NT2/D1 (cell line): ENCODE results near the gene CATSPERZ.
A peak's percentile ranks its signal among the peaks of the same experiment; 100 is the strongest.

Experiments
- DNase-seq: peaks from one replicate; pipeline ENCODE4 v3.0.0-alpha.2; 2011; ENCODE audit warnings: low read depth, low spot score
- H3K27me3 ChIP-seq: 2 replicates; pipeline ENCODE4 v1.6.0; 2011; ENCODE audit warnings: mild to moderate bottlenecking; ENCODE audit not compliant: insufficient read length, insufficient read depth
- H3K36me3 ChIP-seq: 2 replicates; pipeline ENCODE4 v1.6.1; 2011; ENCODE audit warnings: mild to moderate bottlenecking, low read length, mixed read lengths; ENCODE audit not compliant: insufficient read depth, insufficient read length
- H3K4me1 ChIP-seq: 2 replicates; pipeline ENCODE4 v1.5.1; 2011; ENCODE audit not compliant: insufficient read depth, insufficient read length
- H3K4me3 ChIP-seq: 2 replicates; pipeline ENCODE4 v1.5.1; 2011; ENCODE audit warnings: low read depth; ENCODE audit not compliant: insufficient read length
- H3K9ac ChIP-seq: 2 replicates; pipeline ENCODE4 v1.6.0; 2011; ENCODE audit warnings: low read depth; ENCODE audit not compliant: insufficient read length
- H3K9me3 ChIP-seq: 2 replicates; pipeline ENCODE4 v1.5.1; 2011; ENCODE audit warnings: mild to moderate bottlenecking, low read length; ENCODE audit not compliant: insufficient read depth
- SUZ12 ChIP-seq: IDR thresholded peaks from 2 replicates; pipeline ENCODE4 v1.6.1; 2011; ENCODE audit not compliant: insufficient read length, insufficient read depth; ENCODE audit errors: extremely low read depth
- YY1 ChIP-seq: IDR thresholded peaks from 2 replicates; pipeline ENCODE4 v1.6.1; 2011; ENCODE audit not compliant: insufficient read length, insufficient read depth
- ZNF274 ChIP-seq: IDR thresholded peaks from 2 replicates; pipeline ENCODE4 v1.6.1; 2011; ENCODE audit warnings: mild to moderate bottlenecking, low read depth, low read length

CATSPERZ gene

GRCh38 chr11:64260147-64260708 is 39.9 kb upstream of the CATSPERZ start:
- no peak for TF ChIP-seq SUZ12
- no peak for DNase-seq
- Histone ChIP-seq H3K4me1 (peaks cover 20% of the 10 kb centered on the region), H3K27me3 (no peaks in the 10 kb centered on the region), H3K4me3 (no peak overlapping the region), H3K9me3 (no peaks in the 10 kb centered on the region), H3K36me3 (peaks cover 84% of the 10 kb centered on the region), H3K9ac (no peak overlapping the region)

- peaks cover 84% of the 10 kb centered on the region for H3K36me3 ChIP-seq
- H3K27me3 ChIP-seq: no peaks in the 10 kb centered on the region
- H3K9ac ChIP-seq: no peak overlapping the region
- TF ChIP-seq SUZ12 (no peak), ZNF274 (no peak), YY1 (no peak)
- H3K4me1 ChIP-seq: peaks cover 18% of the 10 kb centered on the region
- H3K4me3 ChIP-seq: no peak overlapping the region
- no peaks in the 10 kb centered on the region for H3K9me3 ChIP-seq
- no peak for DNase-seq
These were observed 38.5 kb upstream of the CATSPERZ start for GRCh38 chr11:64261556-64262080.

- H3K27me3 ChIP-seq: no peaks in the 10 kb centered on the region
- DNase-seq: no peak
- peaks cover 89% of the 10 kb centered on the region for H3K36me3 ChIP-seq
These were observed 37.7 kb upstream of the CATSPERZ start for GRCh38 chr11:64262271-64263002.

GRCh38 chr11:64263021-64263946 is 36.9 kb upstream of the CATSPERZ start:
- no peak for DNase-seq
- H3K9ac ChIP-seq: peak overlapping the region; percentile 61
- no peak overlapping the region for H3K4me3 ChIP-seq
- peaks cover 87% of the 10 kb centered on the region for H3K36me3 ChIP-seq
- peaks cover 23% of the 10 kb centered on the region for H3K4me1 ChIP-seq
- no peak for TF ChIP-seq YY1
- TF ChIP-seq ZNF274: no peak
- TF ChIP-seq SUZ12: no peak
- H3K27me3 ChIP-seq: no peaks in the 10 kb centered on the region
- H3K9me3 ChIP-seq: no peaks in the 10 kb centered on the region

More at GRCh38 chr11:64262271-64263002, 37.7 kb upstream of the CATSPERZ start:
- Histone ChIP-seq H3K9ac (no peak overlapping the region), H3K4me3 (no peak overlapping the region), H3K4me1 (peaks cover 17% of the 10 kb centered on the region), H3K9me3 (no peaks in the 10 kb centered on the region)
- TF ChIP-seq SUZ12 (no peak), ZNF274 (no peak), YY1 (no peak)

GRCh38 chr11:64263947-64264317 is 36.2 kb upstream of the CATSPERZ start:
- no peak for DNase-seq
- Histone ChIP-seq H3K4me1 (peaks cover 27% of the 10 kb centered on the region), H3K9me3 (no peaks in the 10 kb centered on the region), H3K9ac (peak overlapping the region; percentile 61), H3K36me3 (peaks cover 83% of the 10 kb centered on the region), H3K4me3 (no peak overlapping the region), H3K27me3 (no peaks in the 10 kb centered on the region)
- no peak for TF ChIP-seq SUZ12
- TF ChIP-seq ZNF274: no peak
- no peak for TF ChIP-seq YY1

- Histone ChIP-seq H3K9me3 (no peaks in the 10 kb centered on the region), H3K4me1 (peaks cover 27% of the 10 kb centered on the region), H3K4me3 (no peak overlapping the region), H3K36me3 (peaks cover 79% of the 10 kb centered on the region), H3K9ac (peak overlapping the region; percentile 4), H3K27me3 (no peaks in the 10 kb centered on the region)
- TF ChIP-seq SUZ12: no peak
- TF ChIP-seq YY1: no peak
- TF ChIP-seq ZNF274: no peak
- no peak for DNase-seq
These were observed 35.7 kb upstream of the CATSPERZ start for GRCh38 chr11:64264371-64264852.
